ENCODE data around the gene GNAT3.
A peak's percentile ranks its signal among the peaks of the same experiment; 100 is the strongest.

GNAT3 gene

DNA sequence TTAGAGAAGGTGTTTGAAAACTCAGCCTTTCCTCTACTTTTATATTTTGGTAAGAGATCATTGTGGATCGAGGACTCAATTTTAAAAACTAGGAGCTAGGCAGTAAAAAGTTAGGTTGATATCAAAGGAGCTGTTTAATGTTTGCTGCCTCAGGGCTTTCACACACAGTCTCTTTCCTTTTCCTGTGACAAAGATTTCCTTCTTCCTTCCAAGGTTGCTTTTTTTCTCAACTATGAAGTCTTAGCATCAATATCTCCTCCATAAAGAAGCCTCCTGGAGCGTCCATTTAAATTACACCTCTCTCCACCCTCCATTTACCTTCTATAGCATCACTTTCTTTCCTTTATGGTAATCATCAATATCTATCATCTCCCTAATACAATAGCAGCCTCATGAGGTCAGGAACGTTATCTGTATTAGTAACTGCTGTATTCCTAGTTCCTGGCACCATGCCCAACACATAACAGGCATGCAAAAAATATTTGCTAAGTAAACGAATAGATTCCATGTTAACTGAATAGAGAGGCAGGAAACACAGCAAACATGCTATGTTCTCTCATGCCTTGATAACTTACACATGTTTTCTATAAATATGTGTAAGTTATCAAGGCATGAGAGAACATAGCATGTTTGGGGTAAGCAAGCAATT is 48.5 kb downstream of the GNAT3 start:
- no peak for DNase-seq (ENCODE audit: low spot score)

DNA sequence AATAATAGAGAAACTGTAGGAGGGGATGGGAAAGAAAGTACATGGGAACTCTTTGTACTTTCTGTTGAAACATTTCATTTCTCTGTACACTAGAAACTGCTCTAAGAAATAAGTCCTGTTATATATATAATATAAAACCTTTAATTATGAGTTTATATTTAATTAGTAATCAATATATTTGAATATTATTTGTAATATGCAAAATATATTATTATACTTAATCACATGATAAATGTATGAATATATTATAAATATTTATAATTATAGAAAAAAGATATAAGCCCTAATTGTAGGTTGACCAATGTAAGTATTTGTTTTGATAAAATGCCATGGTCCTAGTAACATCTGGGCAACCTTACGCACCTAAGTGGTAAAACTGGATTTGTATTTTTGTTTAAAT is 51.0 kb downstream of the GNAT3 start:
- no peak for DNase-seq (ENCODE audit: low spot score)

- DNase-seq (ENCODE audit: low spot score) = no peak
These were observed 51.9 kb downstream of the GNAT3 start for GRCh38 chr7:80459776-80460510.

DNA sequence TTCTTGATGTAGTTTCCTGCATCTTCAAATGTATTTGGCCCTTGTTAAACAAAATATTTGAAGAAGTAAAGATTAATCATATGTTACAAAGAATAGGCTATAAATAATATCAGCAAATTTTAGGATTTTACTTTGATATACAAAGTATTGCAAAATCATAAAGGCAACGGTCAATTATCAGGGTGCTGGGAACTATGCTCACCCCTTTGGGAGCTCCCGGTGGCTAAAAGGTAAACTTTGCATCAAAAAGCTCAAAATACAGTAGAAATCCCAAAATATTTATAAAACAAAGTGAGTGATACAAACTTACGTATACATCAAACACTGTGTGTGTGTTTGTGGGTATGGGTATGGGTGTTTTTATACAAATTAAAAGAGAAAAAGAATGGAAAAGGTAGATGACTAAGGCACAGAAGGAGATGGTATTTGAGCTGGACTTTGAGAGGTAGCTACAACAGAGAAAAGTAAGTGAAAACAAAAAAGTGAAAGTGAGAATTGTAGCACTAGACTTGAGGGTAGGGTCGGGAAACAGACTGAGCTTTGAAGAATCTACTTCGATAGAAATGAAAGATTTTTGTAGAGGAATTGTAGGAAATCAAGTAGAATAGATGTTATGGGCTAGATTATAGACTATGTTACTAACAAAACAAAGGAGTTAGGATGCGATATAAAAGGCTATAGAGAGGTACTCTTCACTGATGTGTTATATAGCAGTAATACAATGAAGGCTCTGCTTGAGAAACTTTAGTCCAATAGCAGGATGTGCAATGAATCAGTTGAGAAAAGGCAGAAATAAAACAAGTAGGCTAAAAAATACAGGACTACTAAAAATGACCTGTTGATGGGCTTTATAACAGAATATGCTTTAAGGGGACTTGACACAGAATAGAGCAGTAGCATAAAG is 52.8 kb downstream of the GNAT3 start:
- DNase-seq (ENCODE audit: low spot score) = no peak

DNA sequence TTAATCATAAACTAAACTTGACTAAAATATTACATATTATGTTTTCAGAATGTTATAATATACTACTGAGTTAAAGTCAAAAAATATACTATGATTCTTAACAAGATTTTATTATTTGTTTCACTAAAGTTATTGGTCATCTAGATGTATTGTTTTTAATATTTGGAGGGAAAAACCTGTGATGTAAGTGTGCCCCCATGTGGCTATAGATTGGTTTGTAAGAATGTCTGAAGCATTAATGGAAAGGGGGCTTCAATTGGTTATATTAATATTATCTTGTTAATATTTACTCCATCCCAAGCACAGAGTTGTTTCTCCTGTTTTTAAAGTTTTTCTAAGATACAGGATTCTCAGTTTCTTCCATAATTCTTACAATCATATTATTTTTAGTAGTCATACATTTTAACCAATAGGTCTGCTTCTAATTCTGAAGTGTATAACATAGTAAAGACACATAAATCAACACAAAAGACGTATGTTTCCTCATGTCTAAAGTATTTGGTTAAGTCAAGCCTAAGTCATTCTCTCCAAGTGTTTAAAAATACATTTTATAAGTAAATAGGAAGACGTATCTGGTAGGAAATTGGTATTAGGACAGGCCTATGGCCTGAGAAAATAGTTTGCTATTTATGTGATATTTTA is 58.0 kb downstream of the GNAT3 start:
- DNase-seq (ENCODE audit: low spot score) = peak; percentile 49

DNA sequence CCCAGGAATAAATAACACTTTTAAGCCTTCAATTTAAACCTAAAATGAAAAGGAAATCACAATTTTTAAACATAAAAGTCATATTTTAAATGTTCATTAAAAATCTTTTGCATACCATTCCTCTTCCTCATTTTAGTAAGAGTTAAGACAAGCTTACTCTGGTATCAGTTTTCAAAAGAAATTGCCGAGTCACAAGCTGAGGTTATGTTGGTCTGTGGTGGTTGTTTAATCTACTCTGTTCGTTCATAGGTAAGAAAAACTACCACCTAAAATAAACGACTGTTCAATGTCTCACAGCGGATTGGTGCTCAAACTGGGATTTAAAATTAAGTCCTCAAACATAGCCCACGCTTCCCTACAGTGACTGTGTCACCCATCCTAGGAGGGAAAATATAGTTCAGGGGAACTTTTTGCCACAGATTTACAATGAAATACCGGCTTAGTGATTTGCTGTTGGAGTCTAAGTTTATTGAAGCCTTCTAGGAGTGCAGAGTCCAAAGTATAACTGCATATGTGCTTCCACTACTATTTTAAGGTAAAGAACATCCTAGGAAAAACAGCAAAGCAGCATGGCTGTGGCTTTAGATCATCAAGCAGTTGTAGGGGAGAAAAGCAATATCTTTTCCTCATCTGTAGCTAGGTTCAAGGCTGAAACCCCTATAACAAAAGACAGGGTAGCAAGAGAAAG is 61.1 kb downstream of the GNAT3 start:
- no peak for DNase-seq (ENCODE audit: low spot score)

- DNase-seq (ENCODE audit: low spot score) = no peak
These were observed 62.0 kb downstream of the GNAT3 start for GRCh38 chr7:80449836-80450235.

GRCh38 chr7:80445351-80445750 is 66.5 kb downstream of the GNAT3 start:
- no peak for DNase-seq (ENCODE audit: low spot score)

DNA sequence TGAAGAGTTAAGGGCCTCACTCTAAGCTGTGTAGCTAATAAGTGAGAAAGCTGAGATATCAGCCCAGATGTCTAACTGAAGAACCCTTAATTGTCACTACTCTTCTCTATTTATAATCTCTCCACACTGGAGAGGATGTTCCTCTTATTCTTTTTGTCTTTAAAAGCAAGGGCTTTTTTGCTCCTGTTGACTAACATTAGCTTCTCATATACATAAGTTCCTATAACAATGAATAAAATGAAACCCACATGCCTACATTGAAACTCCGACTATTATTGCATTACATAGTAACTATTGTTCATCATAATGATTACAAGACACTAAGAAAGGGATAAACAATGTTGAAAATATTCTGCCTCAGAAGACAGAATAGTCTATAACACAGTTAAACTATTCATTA is 67.1 kb downstream of the GNAT3 start:
- no peak for DNase-seq (ENCODE audit: low spot score)

- no peak for DNase-seq (ENCODE audit: low spot score)
These were observed 68.5 kb downstream of the GNAT3 start for GRCh38 chr7:80443325-80443724.

DNA sequence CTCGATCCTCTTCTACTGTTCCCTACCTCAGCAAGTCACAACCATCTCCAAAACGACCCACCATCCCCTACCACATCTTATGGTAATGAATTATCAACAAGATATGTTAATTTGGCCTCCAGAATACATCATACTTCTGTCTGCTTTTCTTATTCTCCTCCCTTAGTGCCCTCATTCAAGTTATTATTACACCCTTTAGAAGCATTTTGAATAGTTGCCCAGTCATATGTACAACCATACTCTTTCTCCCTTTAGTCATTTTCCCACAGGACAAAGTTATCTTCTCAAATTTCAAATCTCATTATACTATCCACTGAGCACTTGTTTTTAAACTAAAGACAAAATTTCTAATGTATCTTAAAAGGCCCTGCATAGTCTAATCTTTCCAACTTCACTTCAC is 71.0 kb downstream of the GNAT3 start:
- DNase-seq (ENCODE audit: low spot score) = no peak

- no peak for DNase-seq (ENCODE audit: low spot score)
These were observed 71.7 kb downstream of the GNAT3 start for GRCh38 chr7:80439894-80440821.

DNA sequence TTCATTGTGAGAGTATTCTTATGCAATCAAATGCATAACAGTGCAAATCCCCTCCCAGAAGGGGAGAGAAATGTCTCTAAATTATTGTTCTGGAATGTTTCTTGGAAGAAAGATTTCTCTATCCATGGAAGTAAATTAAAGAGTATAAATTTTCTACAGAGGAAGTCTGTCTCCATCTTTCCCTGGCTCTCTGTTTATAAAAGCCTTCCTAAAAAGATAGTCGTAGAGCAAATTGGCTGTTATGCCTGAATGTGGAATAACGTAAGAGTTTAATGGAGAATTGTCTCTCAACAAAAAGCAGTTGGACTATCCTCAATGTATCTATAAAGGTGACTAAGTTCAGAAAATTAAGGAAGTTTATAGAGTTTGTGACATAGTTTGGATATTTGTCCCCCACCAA is 76.3 kb downstream of the GNAT3 start:
- no peak for DNase-seq (ENCODE audit: low spot score)

GRCh38 chr7:80434047-80434446 is 77.8 kb downstream of the GNAT3 start:
- no peak for DNase-seq (ENCODE audit: low spot score)

GRCh38 chr7:80432166-80432565 is 79.7 kb downstream of the GNAT3 start:
- no peak for DNase-seq (ENCODE audit: low spot score)

DNA sequence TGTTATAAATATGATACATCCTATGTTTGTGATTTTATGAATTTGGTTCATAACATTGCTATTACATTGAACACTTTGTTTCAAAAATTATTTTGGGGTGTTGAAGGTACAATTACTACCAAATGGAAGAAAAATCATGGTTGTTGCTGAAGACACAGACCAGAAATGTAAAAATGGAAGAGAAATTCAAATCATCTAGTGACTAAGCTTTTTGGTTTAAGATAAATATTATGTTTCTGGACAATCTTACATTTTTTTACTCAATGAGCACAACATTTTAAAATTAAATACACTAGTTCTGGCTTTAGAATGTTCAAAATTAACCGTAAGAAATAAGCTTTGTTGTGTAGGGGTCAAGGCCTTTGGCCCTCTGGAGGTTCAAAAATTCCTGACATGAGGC is 82.7 kb downstream of the GNAT3 start:
- DNase-seq (ENCODE audit: low spot score) = no peak

- DNase-seq (ENCODE audit: low spot score) = peak; percentile 54
These were observed 83.5 kb downstream of the GNAT3 start for GRCh38 chr7:80428161-80429054.

GRCh38 chr7:80427218-80427617 is 84.6 kb downstream of the GNAT3 start:
- no peak for DNase-seq (ENCODE audit: low spot score)

GRCh38 chr7:80420876-80421275 is 91.0 kb downstream of the GNAT3 start:
- DNase-seq (ENCODE audit: low spot score) = no peak
